ENCODE results near the gene DUS1L.
A peak's percentile ranks its signal among the peaks of the same experiment; 100 is the strongest.

DUS1L gene

GRCh38 chr17:82065638-82066303 is at the start of gene DUS1L:
Gene DUS1L, minus strand, starts transcription at chr17:82065804. Its CDS starts 745 bp downstream, at chr17:82065059.
- peak within 1 kb of the TSS; percentile 72 for H3K4me3 ChIP-seq (ENCODE audit: low read depth, low read length)

GRCh38 chr17:82114872-82115271 is 49.3 kb upstream of the DUS1L start:
- H3K4me3 ChIP-seq (ENCODE audit: low read depth, low read length) = no peak overlapping the region

DNA sequence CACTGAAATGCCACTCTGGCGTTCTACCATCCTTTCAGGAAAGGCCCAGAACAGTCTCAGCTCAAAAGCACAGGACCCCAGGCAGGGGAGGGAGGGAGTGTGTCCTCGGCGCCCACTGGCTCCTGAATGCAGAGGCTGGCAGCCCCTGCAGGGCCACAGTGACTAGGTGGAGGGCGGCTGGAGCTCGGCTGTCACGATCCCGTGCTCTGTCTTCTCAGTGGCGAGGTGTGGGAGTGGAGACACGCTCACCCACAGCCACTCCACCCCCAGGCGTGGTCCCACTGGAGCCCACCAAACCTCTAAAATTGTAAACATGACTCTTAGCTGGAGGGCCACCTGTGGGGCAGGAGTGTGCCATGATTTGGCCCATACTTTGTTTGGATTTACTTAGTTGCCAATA is 48.8 kb upstream of the DUS1L start:
- no peak overlapping the region for H3K4me3 ChIP-seq (ENCODE audit: low read depth, low read length)

- H3K4me3 ChIP-seq (ENCODE audit: low read depth, low read length) = no peak overlapping the region
Measured at GRCh38 chr17:82113941-82114340, 48.3 kb upstream of the DUS1L start.

DNA sequence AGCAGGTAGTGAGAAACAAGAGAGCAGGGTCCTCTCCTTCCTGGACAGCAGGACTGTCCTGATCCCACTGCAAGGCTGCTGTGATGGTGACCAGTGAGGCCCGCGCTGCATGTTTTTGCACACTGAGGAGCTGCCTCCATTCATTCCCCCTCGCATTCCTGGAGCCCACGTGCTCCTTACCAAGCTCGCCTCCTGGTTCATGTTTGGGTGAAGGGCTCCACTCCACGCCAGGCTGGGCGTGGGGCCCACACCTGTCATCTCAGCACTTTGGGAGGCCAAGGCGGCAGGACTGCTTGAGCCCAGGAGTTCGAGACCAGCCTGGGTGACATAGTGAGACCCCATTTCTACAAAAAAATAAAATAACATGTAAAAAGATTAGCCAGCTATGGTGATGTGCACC is 47.8 kb upstream of the DUS1L start:
- H3K4me3 ChIP-seq (ENCODE audit: low read depth, low read length) = no peak overlapping the region

- no peak overlapping the region for H3K4me3 ChIP-seq (ENCODE audit: low read depth, low read length)
Measured at GRCh38 chr17:82112914-82113311, 47.3 kb upstream of the DUS1L start.

DNA sequence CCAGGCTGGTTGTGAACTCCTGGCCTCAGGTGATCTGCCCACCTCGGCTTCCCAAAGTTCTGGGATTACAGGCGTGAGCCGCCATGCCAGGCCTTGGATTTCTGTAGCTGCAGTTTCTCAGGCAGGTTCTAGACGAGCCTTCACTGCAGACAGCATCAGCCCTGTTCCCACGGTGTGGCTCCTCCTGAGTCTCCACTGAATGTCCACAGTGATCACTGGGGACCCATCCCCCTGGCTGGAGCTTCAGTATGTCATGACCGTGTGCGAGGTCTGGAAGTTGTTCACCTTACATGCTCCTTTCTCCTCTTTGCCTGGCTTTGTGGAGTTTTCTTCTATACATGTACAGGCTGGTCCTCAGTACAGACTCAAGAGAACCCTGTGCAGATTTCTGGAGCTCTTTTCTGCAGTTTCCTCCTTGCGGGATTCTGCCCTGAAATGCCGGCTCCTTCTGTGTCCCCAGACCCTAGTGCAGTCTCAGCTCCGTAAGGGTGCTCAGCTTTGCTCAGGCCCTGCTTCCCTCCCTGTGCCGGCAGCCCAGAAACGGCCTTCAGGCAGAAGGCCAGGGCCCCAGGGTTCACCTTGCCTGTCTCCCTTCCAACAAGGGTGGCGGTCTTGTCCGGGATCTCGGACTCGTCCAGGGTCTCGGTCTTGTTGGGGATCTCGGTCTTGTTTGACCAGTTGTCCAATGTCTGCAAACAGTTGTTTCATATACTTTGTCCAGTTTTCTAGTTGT is 46.7 kb upstream of the DUS1L start:
- H3K4me3 ChIP-seq (ENCODE audit: low read depth, low read length) = no peak overlapping the region

DNA sequence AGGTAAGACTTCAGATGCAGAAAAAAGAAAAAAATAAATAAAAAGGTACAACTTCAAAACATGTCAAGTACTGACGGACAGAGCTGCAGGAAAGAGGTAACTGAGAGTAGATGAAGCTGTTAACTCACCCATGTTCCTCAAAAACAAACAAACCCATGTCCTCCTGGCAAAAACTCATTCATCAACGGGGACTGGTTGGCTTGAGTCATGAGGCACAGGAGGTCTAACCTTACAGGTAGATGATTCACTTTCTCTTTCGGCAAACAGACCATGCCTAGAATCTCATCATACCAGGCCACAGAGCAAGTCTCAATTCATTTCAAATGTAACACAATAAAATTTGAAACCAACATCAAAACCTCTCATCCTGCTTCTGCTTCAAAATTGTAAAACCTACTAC is 44.7 kb upstream of the DUS1L start:
- no peak overlapping the region for H3K4me3 ChIP-seq (ENCODE audit: low read depth, low read length)

DNA sequence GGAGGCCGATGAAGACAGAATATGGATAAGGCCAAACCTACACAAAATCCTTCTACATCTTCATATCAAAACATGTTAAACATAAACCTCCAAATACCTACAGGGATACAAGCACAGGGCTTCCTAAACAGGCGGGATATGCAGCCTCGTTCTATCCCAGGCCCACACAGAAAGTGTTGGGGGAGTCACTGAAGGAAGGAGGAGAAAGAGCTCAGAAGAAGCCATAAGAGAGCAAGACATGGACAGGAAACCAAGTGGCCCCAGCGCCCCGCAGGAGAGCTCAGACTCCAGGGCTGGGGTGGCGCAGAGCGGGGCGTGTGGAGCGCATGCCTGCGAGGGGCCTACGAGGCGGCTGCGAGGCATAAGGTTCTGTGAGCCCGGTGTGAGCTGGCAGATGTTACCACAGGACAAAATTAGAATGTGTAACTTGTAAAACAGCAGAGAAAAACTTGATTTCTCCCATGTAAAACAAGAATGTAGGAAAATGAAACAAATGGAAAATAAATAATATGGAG is 43.4 kb upstream of the DUS1L start:
- H3K4me3 ChIP-seq (ENCODE audit: low read depth, low read length) = no peak overlapping the region

DNA sequence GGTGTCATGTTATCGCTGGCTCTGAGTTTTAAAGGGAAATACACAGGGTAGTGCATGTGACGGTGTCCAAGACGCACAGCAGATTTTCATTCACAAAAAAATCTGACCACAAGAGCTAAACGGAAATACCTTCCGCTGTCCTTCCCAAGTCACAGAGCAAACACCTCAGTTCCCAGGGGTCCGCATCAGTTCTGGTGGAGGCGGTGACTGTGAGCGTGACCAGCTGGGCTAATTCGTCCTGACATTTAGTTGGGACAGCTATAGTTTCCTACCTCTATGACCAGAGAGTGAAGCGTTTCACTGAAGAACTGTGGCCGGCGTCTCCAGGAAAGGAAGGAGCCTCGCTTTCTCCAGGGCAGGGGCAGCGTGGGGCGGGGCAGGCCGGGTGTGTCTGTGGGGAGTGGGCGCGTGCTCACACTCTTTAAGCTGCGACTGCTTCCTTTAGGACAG is 42.9 kb upstream of the DUS1L start:
- no peak overlapping the region for H3K4me3 ChIP-seq (ENCODE audit: low read depth, low read length)

DNA sequence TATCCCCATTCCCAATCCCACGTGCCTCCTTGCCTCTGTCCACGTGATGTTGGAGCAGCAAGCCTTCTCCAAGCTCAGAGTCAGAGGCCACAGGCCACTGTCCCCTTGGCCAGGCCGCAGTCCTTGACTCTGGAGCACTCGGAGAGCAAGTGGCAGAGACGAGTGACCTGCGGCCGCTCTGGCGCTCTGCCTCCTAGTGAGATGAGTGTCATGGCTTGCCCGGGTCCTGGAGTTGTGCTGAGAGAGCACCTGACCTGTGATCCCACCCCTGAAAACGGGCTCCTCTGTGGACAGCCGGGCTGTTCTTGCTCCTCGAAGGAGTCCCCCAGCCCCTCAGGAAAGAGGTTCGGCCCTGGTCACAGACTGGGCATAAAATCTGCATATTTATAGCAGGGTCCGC is 42.4 kb upstream of the DUS1L start:
- no peak overlapping the region for H3K4me3 ChIP-seq (ENCODE audit: low read depth, low read length)

DNA sequence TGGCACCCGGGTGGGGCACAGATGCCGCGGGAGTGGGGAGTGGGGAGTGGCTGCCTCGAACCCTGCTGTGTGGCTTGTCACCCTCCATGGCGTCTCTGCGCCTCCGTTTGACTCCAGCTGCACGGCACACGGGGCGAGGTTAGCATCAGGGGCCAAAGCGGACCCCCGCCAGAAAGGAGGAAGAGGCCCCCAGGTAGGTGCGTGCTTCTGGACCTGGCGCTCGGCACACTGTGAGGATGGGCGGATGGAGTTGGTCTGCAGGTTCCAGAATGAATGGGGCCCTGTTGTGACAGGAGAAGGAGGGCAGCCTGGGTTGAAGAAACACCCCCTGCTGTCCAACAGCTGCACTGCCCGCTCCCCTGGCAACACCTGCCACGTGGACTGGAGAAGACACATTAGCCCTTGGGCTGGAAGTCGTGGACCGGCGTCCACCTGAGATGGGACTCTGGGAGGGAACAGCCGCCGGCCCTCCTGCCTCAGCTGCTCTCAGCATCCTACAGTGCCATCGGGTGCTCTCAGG is 41.8 kb upstream of the DUS1L start:
- H3K4me3 ChIP-seq (ENCODE audit: low read depth, low read length) = no peak overlapping the region

DNA sequence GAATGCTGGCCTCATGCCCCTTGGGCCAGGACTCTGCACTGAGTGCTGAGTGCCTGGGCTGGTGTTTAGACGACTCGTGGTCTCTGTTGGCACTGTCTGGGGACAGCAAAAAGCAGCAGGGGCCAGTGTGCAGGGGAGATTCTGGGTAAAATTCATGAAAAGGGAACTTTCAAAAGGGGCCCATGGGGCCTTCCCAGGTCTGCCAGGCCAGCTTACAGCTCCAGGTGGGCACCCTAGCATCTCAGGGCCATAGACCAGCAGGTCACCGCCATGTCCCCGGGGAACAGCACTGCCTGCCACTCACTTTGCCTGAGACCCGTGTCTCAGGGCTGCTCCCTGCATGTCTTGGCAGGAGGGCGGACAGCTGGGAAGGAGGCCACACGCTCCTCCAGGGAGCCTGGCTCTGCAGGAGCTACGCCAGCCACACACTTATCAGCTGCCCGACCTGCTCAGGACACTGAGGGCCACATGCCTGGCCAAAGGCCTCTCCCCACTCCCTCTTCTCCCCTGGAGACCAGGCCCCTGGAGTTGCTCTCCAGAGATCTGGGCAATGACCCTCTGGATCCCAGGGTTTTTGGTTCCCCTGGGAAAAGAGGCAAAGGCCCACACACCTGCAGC is 41.2 kb upstream of the DUS1L start:
- H3K4me3 ChIP-seq (ENCODE audit: low read depth, low read length) = no peak overlapping the region

DNA sequence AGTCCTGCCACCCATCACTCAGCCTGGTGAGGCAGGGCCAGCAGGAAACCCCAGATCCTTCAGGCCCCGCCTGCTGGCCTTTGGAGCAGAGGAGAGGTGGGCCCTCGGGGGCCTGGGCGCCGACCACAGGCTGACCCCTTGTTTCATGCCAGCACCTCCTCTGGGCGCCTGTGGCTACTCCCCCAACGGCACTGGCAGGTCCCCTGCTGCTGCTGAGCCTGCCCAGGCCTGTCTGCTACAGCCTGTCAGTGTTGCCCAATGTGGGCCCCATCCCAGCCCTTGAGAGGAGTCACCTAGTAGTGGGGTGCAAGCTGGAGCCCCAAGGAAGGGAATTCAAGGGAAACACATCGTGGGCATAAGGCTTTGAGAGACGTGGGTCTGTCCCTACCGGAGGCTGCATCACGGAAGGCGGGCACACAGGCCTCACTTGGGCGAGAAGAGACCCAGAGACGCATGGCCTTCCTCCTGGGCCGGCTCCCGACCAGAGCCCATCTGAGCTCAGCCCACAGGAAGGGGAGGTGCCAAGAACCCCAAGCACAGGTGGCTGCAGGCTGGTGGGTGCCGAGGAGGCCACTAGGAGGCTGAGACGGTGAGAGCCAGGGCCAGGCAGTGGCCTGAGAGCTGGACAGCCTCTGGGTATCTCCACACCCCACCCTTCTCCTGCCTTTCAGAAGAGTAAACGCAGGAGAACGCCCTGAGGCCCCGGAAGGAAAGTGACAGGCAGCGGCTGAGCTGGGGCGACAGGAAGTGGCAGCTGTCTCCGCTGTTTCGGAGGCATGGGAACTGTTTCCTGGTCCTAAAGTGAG is 40.5 kb upstream of the DUS1L start:
- H3K4me3 ChIP-seq (ENCODE audit: low read depth, low read length) = no peak overlapping the region

DNA sequence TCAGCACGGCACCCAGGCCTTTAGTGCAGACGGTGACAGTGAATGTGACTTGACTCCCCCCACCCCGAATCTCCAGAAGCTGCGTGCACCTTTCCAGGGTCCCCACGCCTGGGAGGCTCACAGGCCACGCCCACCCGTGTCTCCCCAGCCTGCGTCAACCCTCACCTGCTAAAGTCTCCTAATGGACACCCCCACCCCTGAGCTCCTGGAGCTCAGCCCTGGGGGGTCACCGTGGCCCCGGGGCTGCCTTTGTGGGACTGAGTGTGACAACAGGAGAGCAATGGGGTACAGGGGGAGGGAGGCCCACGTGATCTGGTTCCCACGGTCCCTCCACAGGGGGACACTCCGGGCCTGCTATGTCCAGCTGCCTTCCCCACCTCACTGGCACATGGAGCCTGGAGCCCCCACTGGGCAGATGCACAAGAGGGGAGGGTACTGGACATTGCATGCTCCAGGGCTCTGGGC is 39.8 kb upstream of the DUS1L start:
- no peak overlapping the region for H3K4me3 ChIP-seq (ENCODE audit: low read depth, low read length)

DNA sequence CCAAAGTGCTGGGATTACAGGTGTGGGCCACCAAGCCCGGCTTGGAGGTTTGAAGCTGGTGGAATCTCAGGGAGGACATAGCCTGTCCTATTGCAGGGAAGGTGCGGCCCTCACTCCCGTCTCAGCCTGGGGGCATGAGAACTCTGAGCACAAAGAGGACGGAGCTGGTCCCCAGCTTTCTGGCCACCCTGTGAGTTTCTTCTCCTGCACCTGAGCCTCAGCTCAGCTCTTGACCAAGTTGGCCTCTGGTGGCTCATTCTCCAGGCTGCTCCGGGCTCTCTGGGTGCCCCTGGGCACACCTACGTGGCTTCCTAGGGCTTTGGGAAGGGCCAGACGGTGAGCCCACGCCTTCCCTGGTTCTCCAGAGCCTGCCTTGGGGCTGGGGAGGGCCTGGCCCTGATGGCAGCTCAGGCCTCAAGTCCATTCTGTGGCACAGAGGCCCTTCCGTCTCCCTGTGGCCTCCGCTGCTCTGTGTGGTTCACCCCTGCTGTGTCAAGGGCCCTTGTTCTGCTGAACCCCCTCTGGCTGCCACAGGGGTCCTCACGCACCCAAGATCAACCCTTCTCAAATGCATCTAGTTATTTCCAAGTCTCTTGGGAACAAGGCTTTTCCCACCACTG is 39.3 kb upstream of the DUS1L start:
- no peak overlapping the region for H3K4me3 ChIP-seq (ENCODE audit: low read depth, low read length)

DNA sequence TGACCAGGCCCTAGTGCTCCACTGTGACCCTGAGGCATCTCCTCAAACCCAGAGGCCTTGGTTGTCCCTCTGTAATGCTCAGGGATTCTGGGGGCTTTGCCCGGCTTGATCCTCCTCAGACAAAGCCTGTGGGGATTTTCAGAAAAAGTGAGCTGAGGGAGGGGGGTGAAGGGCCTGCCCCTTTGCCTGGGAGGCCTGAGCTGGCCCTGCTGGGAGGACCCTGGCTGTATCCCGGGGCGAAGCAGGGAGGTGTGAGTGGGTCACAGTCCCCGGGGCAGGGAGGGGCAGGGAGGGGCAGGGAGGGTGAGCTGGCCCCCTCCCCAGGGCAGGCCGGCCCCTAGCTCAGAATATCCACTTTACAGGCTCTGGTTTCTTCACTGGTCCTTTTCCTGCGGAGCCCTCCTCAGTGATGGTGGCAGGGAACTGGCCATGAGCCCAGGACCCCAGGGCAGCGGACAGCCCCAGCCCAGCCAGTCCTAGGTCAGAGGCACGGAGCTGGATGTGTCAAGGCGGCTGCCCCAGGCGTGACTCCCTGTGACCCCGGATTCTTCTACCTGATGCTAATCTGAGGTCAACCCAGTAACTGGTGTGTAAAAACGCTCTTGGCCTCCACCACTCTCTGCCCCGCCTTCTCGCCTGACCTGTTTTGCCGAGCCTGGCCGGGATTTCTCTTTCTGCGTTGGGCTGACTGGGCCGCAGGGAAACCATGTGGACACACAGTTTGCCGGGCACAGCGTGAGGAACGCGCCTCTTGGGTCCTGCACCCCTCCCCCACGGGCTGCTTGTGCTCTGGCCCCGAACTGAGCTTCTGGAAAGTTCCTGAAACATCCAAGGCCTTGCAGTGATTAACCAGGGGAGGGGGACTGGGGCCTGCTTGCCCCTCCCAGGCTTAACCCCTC is 38.2 kb upstream of the DUS1L start:
- no peak overlapping the region for H3K4me3 ChIP-seq (ENCODE audit: low read depth, low read length)

DNA sequence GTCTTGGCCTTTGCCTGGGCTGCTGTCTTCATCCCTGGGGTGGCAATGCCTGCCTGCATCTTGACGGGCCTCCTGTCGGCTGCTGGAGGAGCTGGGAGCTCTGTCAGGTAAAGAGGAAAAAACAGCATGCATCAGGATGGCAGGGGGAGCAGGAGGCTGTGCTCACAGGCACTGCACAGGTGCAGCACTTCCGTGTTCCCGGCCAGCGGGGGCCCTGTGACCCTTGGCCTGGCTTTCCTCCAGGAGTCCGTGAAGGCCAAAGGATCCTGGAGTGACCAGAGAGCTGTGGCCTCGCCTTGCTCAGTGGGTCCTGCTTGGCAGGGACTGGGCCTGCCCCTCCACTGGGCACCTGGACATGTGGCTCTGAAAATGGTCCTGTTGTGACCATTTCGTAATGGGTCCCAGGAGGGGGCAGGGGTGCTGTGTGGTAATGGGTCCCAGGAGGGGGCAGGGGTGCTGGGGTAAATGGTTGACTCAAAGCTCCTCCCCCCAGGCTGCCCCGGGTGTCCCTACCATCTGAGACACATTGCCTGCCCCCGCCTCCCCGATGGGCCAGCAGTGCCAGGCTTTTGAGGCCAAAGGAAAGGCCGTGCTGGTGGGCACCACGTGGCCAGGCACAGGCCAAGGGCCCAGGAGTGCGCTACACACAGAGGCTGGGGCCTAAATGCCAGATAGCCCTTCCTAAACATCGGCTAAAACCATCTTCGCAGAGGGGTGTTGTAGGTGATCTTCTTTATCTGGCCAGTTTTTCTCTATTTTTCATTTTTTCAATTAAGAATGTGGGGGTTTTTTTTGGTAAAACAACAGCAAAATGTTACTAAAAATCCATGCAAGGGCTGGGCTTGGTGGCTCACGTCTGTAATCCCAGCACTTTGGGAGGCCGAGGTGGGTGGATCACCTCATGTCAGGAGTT is 36.4 kb upstream of the DUS1L start:
- no peak overlapping the region for H3K4me3 ChIP-seq (ENCODE audit: low read depth, low read length)

All from iPS-11a (cell line).